ENCODE data around the gene DGKD.

Gene DGKD

GRCh38 chr2:233458031-233458610, 103.8 kb downstream of the DGKD start:
- Histone ChIP-seq H2AFZ (ENCODE audit: low read length) (no peak overlapping the region), H3K9ac (ENCODE audit: low read depth, low read length, poor library complexity, severe bottlenecking) (no peak overlapping the region), H3F3A (ENCODE audit: low read depth) (no peaks in the 10 kb centered on the region), H3K9me3 (ENCODE audit: insufficient read depth, low read depth, low read length) (no peaks in the 10 kb centered on the region), H3K36me3 (ENCODE audit: insufficient read depth, low read length) (peaks cover 90% of the 10 kb centered on the region; the same call in 1 of the 2 replicates), H3K27me3 (ENCODE audit: insufficient read depth, low read length, poor library complexity, severe bottlenecking) (no peaks in the 10 kb centered on the region), H3K9me2 (replicated peaks; ENCODE audit: low read depth, low read length) (no peaks in the 10 kb centered on the region), H3K79me2 (ENCODE audit: insufficient read depth, low read length) (no peaks in the 10 kb centered on the region), H3K4me2 (ENCODE audit: low read depth, low read length, poor library complexity, severe bottlenecking) (no peak overlapping the region), H4K20me1 (ENCODE audit: insufficient read depth, low read length, poor library complexity, severe bottlenecking) (peaks cover 3% of the 10 kb centered on the region), H3K4me1 (ENCODE audit: insufficient read depth, low read length, poor library complexity, severe bottlenecking) (no peaks in the 10 kb centered on the region), H3K4me3 (ENCODE audit: low read length, poor library complexity, severe bottlenecking) (no peak overlapping the region)
- TF ChIP-seq, protein P1, sequence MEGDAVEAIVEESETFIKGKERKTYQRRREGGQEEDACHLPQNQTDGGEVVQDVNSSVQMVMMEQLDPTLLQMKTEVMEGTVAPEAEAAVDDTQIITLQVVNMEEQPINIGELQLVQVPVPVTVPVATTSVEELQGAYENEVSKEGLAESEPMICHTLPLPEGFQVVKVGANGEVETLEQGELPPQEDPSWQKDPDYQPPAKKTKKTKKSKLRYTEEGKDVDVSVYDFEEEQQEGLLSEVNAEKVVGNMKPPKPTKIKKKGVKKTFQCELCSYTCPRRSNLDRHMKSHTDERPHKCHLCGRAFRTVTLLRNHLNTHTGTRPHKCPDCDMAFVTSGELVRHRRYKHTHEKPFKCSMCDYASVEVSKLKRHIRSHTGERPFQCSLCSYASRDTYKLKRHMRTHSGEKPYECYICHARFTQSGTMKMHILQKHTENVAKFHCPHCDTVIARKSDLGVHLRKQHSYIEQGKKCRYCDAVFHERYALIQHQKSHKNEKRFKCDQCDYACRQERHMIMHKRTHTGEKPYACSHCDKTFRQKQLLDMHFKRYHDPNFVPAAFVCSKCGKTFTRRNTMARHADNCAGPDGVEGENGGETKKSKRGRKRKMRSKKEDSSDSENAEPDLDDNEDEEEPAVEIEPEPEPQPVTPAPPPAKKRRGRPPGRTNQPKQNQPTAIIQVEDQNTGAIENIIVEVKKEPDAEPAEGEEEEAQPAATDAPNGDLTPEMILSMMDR (conservative IDR thresholded peaks at IDR 0.05; ENCODE audit: low read length): no peak
- no peak for TF ChIP-seq EZH2phosphoT487 (IDR thresholded peaks at IDR 0.05; ENCODE audit: borderline replicate concordance)

DNA sequence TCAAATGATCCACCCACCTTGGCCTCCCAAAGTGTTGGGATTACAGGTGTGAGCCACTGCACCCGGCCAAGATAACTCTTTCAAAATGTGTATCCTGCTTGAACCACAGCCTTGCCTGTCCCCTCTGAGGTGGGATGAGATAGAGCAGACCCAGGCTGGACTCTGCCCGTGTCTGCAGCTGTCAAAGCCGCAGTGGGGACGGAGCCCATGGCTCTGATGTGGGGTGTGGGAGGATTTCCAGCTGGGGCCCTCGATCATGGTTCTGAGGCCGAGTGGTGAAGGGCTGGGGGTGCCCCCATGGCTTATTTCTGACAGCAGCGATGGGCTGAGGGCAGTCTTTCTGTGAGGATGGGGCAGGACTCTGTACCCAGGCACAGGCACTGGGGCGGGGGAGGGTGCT, 104.5 kb downstream of the DGKD start:
- Histone ChIP-seq H3K36me3 (ENCODE audit: insufficient read depth, low read length) (peaks cover 90% of the 10 kb centered on the region; the same call in 1 of the 2 replicates), H4K20me1 (ENCODE audit: insufficient read depth, low read length, poor library complexity, severe bottlenecking) (peaks cover 3% of the 10 kb centered on the region), H3K79me2 (ENCODE audit: insufficient read depth, low read length) (no peaks in the 10 kb centered on the region), H3K4me3 (ENCODE audit: low read length, poor library complexity, severe bottlenecking) (no peak overlapping the region), H3F3A (ENCODE audit: low read depth) (no peaks in the 10 kb centered on the region), H3K9ac (ENCODE audit: low read depth, low read length, poor library complexity, severe bottlenecking) (no peak overlapping the region), H3K9me3 (ENCODE audit: insufficient read depth, low read depth, low read length) (no peaks in the 10 kb centered on the region), H3K4me1 (ENCODE audit: insufficient read depth, low read length, poor library complexity, severe bottlenecking) (no peaks in the 10 kb centered on the region), H3K9me2 (replicated peaks; ENCODE audit: low read depth, low read length) (no peaks in the 10 kb centered on the region), H3K4me2 (ENCODE audit: low read depth, low read length, poor library complexity, severe bottlenecking) (no peak overlapping the region), H3K27me3 (ENCODE audit: insufficient read depth, low read length, poor library complexity, severe bottlenecking) (no peaks in the 10 kb centered on the region), H2AFZ (ENCODE audit: low read length) (no peak overlapping the region)
- TF ChIP-seq EZH2phosphoT487 (IDR thresholded peaks at IDR 0.05; ENCODE audit: borderline replicate concordance): no peak
- TF ChIP-seq, protein P1 (conservative IDR thresholded peaks at IDR 0.05; ENCODE audit: low read length): no peak

DNA sequence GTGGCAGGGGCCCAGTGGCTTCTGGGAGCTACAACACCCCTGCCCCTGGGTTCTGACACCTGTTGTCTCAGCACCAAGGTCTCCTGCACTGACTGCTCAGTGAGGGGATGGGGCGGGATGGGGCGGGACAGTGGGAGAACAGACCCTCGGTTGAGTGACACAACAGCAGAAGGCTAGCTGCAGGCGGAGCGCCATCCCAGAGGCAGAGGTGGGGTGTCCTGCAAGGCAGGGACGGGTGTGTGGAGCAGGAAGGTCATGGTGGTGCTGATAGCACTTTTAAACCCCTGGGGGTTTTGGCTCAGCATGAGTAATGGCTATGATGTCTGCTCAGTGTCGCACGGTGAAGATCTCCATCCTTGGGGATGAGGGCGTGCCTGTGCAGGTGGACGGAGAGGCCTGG, 105.1 kb downstream of the DGKD start:
- H3K4me1 ChIP-seq (ENCODE audit: insufficient read depth, low read length, poor library complexity, severe bottlenecking): no peaks in the 10 kb centered on the region
- H3K4me2 ChIP-seq (ENCODE audit: low read depth, low read length, poor library complexity, severe bottlenecking): no peak overlapping the region
- H4K20me1 ChIP-seq (ENCODE audit: insufficient read depth, low read length, poor library complexity, severe bottlenecking): peaks cover 3% of the 10 kb centered on the region
- no peaks in the 10 kb centered on the region for H3K27me3 ChIP-seq (ENCODE audit: insufficient read depth, low read length, poor library complexity, severe bottlenecking)
- H3K9me3 ChIP-seq (ENCODE audit: insufficient read depth, low read depth, low read length): no peaks in the 10 kb centered on the region
- H3K36me3 ChIP-seq (ENCODE audit: insufficient read depth, low read length): peaks cover 91% of the 10 kb centered on the region; the same call in 1 of the 2 replicates
- no peak overlapping the region for H3K4me3 ChIP-seq (ENCODE audit: low read length, poor library complexity, severe bottlenecking)
- no peak overlapping the region for H2AFZ ChIP-seq (ENCODE audit: low read length)
- no peaks in the 10 kb centered on the region for H3K9me2 ChIP-seq (replicated peaks; ENCODE audit: low read depth, low read length)
- no peaks in the 10 kb centered on the region for H3F3A ChIP-seq (ENCODE audit: low read depth)
- TF ChIP-seq, protein P1 (conservative IDR thresholded peaks at IDR 0.05; ENCODE audit: low read length): no peak
- TF ChIP-seq EZH2phosphoT487 (IDR thresholded peaks at IDR 0.05; ENCODE audit: borderline replicate concordance): no peak
- H3K9ac ChIP-seq (ENCODE audit: low read depth, low read length, poor library complexity, severe bottlenecking): no peak overlapping the region
- no peaks in the 10 kb centered on the region for H3K79me2 ChIP-seq (ENCODE audit: insufficient read depth, low read length)

All from Loucy (cell line).